Esophagus squamous epithelium (tissue), 4 donors: ENCODE measurements around the gene RABGAP1L.

Experiments used
- POLR2A ChIP-seq, 4 donors: fragments of 450-650 bp; IDR thresholded peaks; one replicate each; pipeline ENCODE4 v1.6.1; 2017; ENCODE audit warnings: antibody characterized with exemption in 4 of 4, mild to moderate bottlenecking in 4 of 4, moderate library complexity in 3 of 4
- TF ChIP-seq, protein P1 (sequence below), 6 experiments: fragments of 450-650 bp in 4 of 6; fragments of 200-600 bp in 2 of 6; sonication (generic) in 2 of 6; IDR thresholded peaks; one replicate each; pipeline ENCODE4 v1.5.1; 2016 to 2019; ENCODE audit warnings: antibody characterized with exemption in 6 of 6, mild to moderate bottlenecking in 4 of 6, moderate library complexity in 4 of 6

DNA sequence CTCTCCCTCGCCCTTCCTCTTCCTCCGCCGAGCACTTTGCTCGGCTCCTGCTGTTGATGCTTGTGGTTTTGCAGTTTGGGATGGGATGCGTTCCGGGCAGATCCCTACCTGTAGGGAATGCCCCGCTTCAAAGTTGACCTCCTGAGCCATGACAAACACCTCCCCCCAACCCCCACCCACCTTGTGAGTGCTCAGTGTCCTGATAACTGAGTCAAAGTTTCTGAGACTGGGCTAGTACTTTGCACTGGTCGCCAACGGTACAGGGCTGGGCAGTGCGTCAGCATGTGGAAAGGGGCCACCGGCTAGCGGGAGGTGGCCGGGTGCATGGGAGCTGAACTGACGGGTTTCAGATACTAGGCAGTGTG lies 771 bp downstream of the RABGAP1L start:
- TF ChIP-seq, protein P1, sequence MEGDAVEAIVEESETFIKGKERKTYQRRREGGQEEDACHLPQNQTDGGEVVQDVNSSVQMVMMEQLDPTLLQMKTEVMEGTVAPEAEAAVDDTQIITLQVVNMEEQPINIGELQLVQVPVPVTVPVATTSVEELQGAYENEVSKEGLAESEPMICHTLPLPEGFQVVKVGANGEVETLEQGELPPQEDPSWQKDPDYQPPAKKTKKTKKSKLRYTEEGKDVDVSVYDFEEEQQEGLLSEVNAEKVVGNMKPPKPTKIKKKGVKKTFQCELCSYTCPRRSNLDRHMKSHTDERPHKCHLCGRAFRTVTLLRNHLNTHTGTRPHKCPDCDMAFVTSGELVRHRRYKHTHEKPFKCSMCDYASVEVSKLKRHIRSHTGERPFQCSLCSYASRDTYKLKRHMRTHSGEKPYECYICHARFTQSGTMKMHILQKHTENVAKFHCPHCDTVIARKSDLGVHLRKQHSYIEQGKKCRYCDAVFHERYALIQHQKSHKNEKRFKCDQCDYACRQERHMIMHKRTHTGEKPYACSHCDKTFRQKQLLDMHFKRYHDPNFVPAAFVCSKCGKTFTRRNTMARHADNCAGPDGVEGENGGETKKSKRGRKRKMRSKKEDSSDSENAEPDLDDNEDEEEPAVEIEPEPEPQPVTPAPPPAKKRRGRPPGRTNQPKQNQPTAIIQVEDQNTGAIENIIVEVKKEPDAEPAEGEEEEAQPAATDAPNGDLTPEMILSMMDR (IDR thresholded peaks at IDR 0.05) = peak in 1 of 6 experiments; percentile 5
- TF ChIP-seq POLR2A (IDR thresholded peaks at IDR 0.05) = no peak
